ENCODE measurements around the gene LILRB3.

LILRB3 gene

GRCh38 chr19:54168174-54168917 lies 54.5 kb downstream of the LILRB3 start:
- peak; percentile 76 to 96 for DNase-seq (ENCODE audit: low read depth in 2 of 2)
